ENCODE measurements around the gene PLIN5.

PLIN5 gene

GRCh38 chr19:4511300-4512054 is 23.5 kb downstream of the PLIN5 start:
- in situ Hi-C loops (cut with MboI; ENCODE audit: low pct_unique_long_range_greater_than_20kb, low sequenced_read_pairs), result no loop called here
- DNase-seq, result no peak

- DNase-seq, result no peak
- in situ Hi-C loops (cut with MboI; ENCODE audit: low pct_unique_long_range_greater_than_20kb, low sequenced_read_pairs), result no loop called here
These were observed 24.4 kb downstream of the PLIN5 start for GRCh38 chr19:4510435-4511255.

GRCh38 chr19:4508698-4509097 is 26.3 kb downstream of the PLIN5 start:
- in situ Hi-C loops (cut with MboI; ENCODE audit: low pct_unique_long_range_greater_than_20kb, low sequenced_read_pairs), result no loop called here
- DNase-seq, result no peak

GRCh38 chr19:4507804-4508203 is 27.2 kb downstream of the PLIN5 start:
- in situ Hi-C loops (cut with MboI; ENCODE audit: low pct_unique_long_range_greater_than_20kb, low sequenced_read_pairs), result no loop called here

GRCh38 chr19:4507150-4507452 is 27.9 kb downstream of the PLIN5 start:
- in situ Hi-C loops (cut with MboI; ENCODE audit: low pct_unique_long_range_greater_than_20kb, low sequenced_read_pairs), result no loop called here
- DNase-seq, result no peak

More at GRCh38 chr19:4507804-4508203, 27.2 kb downstream of the PLIN5 start:
- DNase-seq, result no peak

GRCh38 chr19:4506449-4507149 is 28.4 kb downstream of the PLIN5 start:
- in situ Hi-C loops (cut with MboI; ENCODE audit: low pct_unique_long_range_greater_than_20kb, low sequenced_read_pairs), result no loop called here

GRCh38 chr19:4505570-4506448 is 29.2 kb downstream of the PLIN5 start:
- in situ Hi-C loops (cut with MboI; ENCODE audit: low pct_unique_long_range_greater_than_20kb, low sequenced_read_pairs), result no loop called here
- no peak for DNase-seq

More at GRCh38 chr19:4506449-4507149, 28.4 kb downstream of the PLIN5 start:
- no peak for DNase-seq

GRCh38 chr19:4504891-4505569 is 30.0 kb downstream of the PLIN5 start:
- no peak for DNase-seq
- in situ Hi-C loops (cut with MboI; ENCODE audit: low pct_unique_long_range_greater_than_20kb, low sequenced_read_pairs), result no loop called here

GRCh38 chr19:4504297-4504701 is 30.7 kb downstream of the PLIN5 start:
- in situ Hi-C loops (cut with MboI; ENCODE audit: low pct_unique_long_range_greater_than_20kb, low sequenced_read_pairs), result no loop called here

GRCh38 chr19:4503825-4504170 is 31.2 kb downstream of the PLIN5 start:
- in situ Hi-C loops (cut with MboI; ENCODE audit: low pct_unique_long_range_greater_than_20kb, low sequenced_read_pairs), result no loop called here
- no peak for DNase-seq

More at GRCh38 chr19:4504297-4504701, 30.7 kb downstream of the PLIN5 start:
- no peak for DNase-seq

GRCh38 chr19:4503132-4503824 is 31.7 kb downstream of the PLIN5 start:
- DNase-seq, result no peak
- in situ Hi-C loops (cut with MboI; ENCODE audit: low pct_unique_long_range_greater_than_20kb, low sequenced_read_pairs), result no loop called here

- in situ Hi-C loops (cut with MboI; ENCODE audit: low pct_unique_long_range_greater_than_20kb, low sequenced_read_pairs), result no loop called here
- no peak for DNase-seq
These were observed 32.5 kb downstream of the PLIN5 start for GRCh38 chr19:4502282-4503131.

GRCh38 chr19:4501691-4502090 is 33.3 kb downstream of the PLIN5 start:
- in situ Hi-C loops (cut with MboI; ENCODE audit: low pct_unique_long_range_greater_than_20kb, low sequenced_read_pairs), result no loop called here
- DNase-seq, result no peak

- in situ Hi-C loops (cut with MboI; ENCODE audit: low pct_unique_long_range_greater_than_20kb, low sequenced_read_pairs), result no loop called here
- DNase-seq, result no peak
These were observed 34.0 kb downstream of the PLIN5 start for GRCh38 chr19:4500841-4501591.

GRCh38 chr19:4499855-4500254 is 35.2 kb downstream of the PLIN5 start:
- in situ Hi-C loops (cut with MboI; ENCODE audit: low pct_unique_long_range_greater_than_20kb, low sequenced_read_pairs), result no loop called here
- no peak for DNase-seq

- no peak for DNase-seq
- in situ Hi-C loops (cut with MboI; ENCODE audit: low pct_unique_long_range_greater_than_20kb, low sequenced_read_pairs), result no loop called here
These were observed 35.7 kb downstream of the PLIN5 start for GRCh38 chr19:4499318-4499717.

- DNase-seq, result no peak
- in situ Hi-C loops (cut with MboI; ENCODE audit: low pct_unique_long_range_greater_than_20kb, low sequenced_read_pairs), result no loop called here
These were observed 36.3 kb downstream of the PLIN5 start for GRCh38 chr19:4498694-4499093.
